K562 treated with DMSO at 1 percent for 12 hours (cell line): ENCODE data around the gene COLEC12. TPM values are rescaled to one million over a fixed set of nuclear protein-coding genes. Genes with fewer than 3 reads are reported as not detected.

Experiments
- total RNA-seq: library from RNA; unstranded; fragments of 300-600 nt; gene quantifications from 2 replicates; pipeline ENCODE4 v1.2.3, GENCODE V29; 2022; ENCODE audit not compliant: insufficient read depth

The COLEC12 gene
- total RNA-seq: not detected in 2 replicates

GRCh38 chr18:500632-501405, at the start of gene COLEC12:
TSS of gene COLEC12 (minus strand) at chr18:500701. CDS start at chr18:500514, 187 bp downstream.

GRCh38 chr18:267688-268552, 232.6 kb downstream of the COLEC12 start, which contains the start of gene THOC1:
TSS of gene THOC1 (minus strand) at chr18:268047. CDS start at chr18:268019, 28 bp downstream.

Other genes with a start within 250 kb of the COLEC12 start
- gene THOC1, start 232.7 kb downstream of the COLEC12 start, total RNA-seq: 30.2 and 49.8 TPM in 2 replicates
- gene CETN1, start 79.7 kb upstream of the COLEC12 start, total RNA-seq: not detected in 2 replicates
- not detected in 2 replicates for gene CLUL1, start 96.3 kb upstream of the COLEC12 start, total RNA-seq
- gene TYMS, start 157.0 kb upstream of the COLEC12 start, total RNA-seq: 176 and 250 TPM in 2 replicates
- gene ENOSF1, start 211.9 kb upstream of the COLEC12 start, total RNA-seq: 19.1 and 48.3 TPM in 2 replicates